Measurements from ENCODE around the gene C10orf95.
A peak's percentile ranks its signal among the peaks of the same experiment; 100 is the strongest.

The C10orf95 gene

DNA sequence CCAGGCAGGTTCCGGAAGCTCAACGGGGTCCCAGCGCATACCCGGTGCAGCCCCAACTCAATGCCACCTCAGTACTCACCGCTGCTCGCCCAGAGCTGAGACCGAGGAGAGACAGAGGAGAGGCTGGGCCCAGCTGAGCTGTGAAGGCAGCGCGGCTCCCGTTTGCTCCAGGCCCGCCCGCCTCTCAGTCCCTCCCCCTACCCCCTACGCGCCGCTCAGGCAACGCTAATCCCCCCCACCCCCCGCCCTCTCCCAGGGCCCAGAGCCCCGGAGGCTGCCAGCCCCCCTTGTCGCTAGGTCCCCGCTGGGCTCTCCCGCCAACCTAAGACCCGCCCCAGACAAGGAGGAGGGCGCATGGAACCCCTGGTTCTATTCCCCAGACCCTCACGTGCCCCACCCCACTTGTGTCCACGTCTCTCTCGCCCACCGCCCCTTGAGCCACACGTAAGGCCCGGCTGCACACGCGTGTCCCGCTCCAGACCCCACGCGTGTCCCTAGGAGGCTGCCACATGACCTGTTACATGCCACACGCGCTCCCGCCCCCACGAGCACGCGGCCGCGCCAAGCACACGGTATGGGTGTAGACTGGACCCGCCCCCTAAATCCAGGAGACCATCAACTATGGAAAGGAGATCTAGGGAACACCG, 32.6 kb downstream of the C10orf95 start, which contains the start of gene PSD:
TSS of gene PSD (minus strand) at position 164 of the 647 bp plus-strand sequence. CDS start 1,747 bp downstream, outside the sequence.
- DNase-seq (ENCODE audit: low read depth in 1 of 2, low spot score in 1 of 2): no peak

DNA sequence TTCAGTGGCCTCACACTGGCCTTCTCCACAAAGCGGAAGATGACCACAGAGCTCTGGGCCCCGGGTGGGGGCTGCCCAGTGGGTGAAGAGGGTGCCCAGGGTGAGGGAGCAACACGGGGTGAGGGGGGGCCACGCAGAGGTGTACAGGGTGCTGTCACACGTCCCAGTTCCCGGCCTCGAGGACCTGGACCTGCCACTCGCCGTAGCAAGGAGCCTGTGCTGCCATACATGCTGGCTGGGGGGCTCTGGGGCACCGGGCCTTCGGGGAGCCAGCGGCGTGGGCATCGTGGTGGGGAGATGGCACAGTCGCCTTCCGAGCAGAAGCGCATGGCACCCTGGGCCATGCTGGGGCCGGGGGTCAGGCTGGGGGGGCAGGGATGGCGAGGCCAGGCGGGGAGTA, 34.6 kb downstream of the C10orf95 start:
- DNase-seq (ENCODE audit: low read depth in 1 of 2, low spot score in 1 of 2): no peak

DNA sequence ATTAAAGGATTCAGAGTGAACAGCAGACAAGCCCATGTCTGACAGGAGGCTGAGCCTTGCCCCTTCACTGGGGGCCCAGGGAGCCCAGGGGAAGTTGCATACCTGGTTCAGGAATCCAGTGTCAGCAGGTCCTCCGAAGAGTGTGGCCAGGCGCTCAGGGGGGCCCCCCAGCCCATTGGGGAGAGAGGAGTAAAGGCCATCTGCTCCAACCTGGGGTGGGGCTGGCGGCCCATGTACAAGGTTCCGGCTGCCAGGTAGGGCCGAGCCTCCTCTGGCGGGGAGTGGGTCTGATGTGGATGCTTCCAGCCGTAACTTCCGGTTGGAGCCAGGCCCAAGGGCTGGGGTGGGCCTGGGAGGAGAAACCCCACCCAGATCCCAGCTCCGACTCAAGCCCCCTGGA, 35.1 kb downstream of the C10orf95 start:
- DNase-seq (ENCODE audit: low read depth in 1 of 2, low spot score in 1 of 2): no peak

DNA sequence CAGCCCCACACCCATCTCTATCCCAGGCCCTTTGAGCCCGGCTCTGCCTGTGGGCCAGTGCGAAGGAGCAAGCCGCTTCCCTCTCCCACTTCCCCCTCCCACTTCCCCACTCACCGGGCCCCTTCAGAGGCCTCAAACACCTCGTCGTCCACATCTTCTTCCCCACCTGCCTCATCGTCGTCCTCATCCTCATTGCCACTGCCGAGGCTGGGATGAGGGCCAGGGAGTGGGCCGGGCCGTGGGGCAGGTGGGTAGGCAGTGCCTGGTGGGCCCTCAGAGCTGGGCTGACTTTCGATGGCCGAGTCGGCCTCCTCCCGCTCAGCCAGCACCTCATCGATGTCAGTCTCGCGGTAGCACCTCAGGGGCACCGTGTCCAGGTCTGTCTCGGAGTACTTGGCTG, 36.6 kb downstream of the C10orf95 start:
- no peak for DNase-seq (ENCODE audit: low read depth in 1 of 2, low spot score in 1 of 2)

DNA sequence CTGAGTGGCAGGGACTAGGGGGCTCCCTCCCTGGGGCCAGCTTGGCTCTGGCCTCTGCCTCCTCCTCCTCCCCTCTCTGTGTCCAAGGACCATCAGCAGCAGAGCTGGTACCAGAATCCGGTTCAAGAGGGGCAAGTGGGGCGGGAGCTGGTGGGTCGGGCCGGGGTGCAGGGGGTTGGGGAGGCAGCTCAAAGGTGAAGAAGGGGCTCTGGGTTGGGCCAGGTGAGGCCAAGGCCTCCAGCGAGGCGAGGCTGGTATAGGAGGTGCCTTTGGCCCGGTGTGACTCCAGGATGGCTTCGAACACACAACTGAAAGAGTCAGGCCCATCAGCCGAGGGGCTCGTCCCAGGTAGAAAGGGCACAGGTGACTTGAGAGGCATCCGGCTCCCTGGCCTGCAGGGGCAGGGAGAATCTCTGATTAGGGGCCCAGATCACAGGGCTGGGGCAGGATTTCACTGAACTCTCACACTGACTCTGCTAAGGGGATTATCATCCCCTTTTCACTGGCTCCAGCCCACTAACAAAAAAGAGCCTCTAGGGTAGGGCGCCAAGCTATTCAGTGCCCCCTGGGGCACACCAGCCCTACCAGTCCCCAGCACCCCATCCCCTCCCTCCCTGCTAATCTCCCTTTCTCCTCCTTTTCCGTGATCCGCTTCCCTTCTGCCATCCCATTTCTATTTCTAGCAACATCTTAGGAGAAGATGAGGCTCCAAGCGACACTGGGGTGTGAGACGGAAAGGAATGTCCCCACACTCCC, 37.4 kb downstream of the C10orf95 start:
- no peak for DNase-seq (ENCODE audit: low read depth in 1 of 2, low spot score in 1 of 2)

DNA sequence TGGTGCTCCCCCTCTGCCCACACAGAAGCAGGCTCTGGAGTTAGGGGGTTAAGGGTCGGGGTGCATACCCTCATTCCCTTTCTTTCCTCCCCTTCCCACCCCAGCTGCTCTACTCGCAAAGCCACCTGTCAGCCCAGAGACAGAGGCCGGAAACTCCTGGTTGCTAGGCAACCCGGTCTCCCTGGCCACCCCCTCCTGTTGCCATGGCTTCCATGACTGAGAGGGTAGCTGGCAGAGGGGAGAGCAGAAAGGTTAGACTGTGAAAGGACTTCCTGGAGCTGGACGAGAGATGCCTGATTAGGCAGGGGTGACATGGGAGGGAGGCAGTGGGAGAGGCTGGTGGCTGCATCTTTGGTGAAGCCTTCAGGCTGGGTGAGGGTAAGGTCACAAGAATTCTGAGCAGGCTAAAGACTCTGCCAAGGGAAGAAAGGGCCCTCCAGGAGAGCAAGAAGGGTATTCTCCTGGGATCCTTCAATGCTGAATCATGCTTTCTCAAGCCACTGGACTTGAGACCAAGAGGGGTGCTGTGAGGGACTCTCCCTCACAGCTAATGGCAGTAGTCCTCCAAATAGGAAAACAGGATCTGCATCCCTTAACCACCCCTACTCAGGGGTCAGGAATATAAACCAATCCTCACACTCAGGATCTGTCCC, 38.2 kb downstream of the C10orf95 start:
- DNase-seq (ENCODE audit: low read depth in 1 of 2, low spot score in 1 of 2): no peak

DNA sequence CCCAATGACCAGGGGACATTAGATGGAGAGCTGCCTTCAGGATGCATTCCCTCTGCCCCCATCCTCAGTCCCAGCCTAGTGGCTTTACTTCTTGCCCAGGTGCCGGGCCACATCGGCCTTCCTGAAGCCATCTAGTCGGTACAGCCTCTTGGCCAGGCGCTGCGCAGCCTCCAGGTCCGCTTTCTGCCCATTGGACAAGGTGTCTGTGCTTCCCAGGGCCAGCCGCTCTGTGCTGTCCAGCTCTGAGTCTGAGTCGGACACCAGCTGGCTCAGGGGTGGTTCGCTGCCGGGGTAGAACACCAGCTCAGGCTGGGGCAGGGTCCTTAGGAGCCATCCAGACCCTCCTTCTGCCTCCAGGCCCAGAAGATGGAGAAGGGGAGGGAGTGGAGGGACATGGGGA, 39.0 kb downstream of the C10orf95 start:
- no peak for DNase-seq (ENCODE audit: low read depth in 1 of 2, low spot score in 1 of 2)

DNA sequence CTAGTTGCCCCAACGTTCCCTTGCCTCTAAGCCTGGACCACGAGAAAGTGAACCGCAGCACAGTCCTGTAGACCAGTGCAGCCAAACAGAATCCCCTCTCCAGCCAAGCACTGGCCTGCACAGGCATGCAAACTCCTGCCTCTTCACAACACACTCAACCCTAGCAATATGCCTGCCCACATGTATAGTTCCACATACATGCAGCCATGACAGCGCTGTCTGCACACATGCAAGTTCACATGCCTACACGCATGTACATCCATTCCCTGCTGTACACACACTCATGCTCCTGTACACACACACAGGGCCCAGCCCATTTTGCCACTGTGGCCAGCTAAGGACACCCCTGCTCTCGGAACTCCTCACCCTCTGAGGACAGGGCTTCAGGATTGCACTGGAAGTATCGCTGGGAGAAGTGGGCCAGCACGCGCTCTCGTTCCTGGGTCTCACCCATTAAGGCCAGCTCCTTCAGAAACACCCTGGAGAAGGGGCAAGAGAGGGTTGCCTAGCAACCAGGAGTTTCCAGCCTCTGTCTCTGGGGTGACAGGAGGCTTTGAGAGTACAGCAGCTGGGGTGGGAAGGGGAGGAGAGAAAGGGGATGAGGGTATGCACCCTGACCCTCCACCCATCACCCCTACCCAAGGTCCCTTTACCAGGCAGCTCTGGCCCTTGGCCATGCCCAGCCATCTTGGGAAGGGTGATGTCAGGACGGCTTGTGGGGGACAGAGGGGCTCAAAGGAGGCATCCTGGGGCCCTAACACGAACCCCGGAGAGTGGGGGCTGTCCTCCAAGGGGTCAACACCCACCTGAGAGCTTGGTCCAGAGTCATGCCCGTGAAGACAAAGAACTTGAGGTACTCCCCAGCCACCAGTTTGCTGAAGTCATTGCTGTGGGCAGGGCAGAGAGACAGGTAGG, 39.7 kb downstream of the C10orf95 start:
- DNase-seq (ENCODE audit: low read depth in 1 of 2, low spot score in 1 of 2): no peak

DNA sequence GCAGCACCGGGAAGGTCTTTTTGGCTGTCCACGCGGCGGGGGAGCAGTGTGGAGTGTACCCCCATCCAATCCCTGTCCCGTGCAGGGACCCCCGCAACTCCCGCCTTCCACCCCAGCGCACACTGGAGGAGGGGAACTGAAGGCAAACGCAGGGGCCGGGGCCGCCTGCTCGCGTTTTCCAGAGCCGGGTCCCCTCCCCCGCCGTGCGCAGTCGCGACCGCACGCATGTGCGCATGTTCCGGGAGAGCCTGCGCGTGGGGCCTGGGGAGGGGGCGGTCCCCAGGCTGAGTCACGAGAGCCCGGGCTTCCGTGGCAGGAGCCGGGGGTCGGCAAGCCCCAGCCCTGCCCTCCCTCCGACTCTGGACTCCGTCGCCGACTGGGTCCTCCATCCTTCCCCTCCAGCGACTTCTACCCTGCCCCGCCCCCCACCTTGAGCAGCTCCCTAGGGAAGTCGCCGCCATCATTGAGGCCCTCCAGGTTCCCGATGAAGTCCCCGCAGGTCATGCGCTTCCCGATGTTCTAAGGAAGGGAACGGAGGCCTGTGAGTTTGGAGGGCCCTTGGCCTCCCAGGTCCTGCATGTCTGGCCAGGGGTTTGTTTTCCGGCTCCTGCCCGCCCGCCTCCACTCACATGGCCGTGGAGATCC, 40.8 kb downstream of the C10orf95 start:
- DNase-seq (ENCODE audit: low read depth in 1 of 2, low spot score in 1 of 2): peak in 1 of 2 donors; percentile 61

DNA sequence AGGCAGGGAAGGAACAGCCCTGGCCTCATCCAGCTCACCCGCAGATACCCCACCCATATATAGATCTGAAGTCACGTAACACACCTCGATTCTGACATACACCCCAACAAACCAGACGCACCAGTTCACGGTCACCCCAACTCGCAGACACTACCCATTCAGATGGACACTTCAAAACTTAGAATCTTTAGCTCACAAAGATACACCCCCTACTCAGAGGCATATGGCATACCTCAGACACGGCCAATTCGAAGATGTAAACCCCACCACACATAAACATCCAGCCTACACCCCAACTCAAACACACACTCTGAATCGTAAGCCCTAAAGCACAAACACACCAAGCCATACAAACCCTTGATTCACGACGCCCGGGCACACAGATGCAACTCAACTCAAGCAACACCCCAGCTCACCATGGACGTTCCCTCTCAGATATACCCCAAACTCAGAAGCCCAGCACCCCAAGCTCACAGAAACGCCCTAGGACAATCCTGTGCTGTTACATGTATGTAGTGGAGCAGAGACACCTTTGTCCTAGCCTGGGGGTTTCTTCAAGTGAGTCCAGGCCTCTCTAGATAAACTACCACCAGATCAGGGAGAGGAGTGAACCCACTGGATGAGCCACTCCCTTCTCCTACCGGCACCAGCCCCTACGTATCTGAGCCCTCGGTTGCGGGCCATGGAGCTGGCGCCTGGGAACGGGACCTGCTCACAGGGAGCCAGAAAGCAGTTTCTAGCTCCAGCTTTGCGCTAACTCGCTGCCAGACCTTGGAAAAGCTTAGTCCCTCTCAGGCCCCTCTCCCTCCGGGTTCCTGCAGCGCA, 41.5 kb downstream of the C10orf95 start:
- DNase-seq (ENCODE audit: low read depth in 1 of 2, low spot score in 1 of 2): no peak

DNA sequence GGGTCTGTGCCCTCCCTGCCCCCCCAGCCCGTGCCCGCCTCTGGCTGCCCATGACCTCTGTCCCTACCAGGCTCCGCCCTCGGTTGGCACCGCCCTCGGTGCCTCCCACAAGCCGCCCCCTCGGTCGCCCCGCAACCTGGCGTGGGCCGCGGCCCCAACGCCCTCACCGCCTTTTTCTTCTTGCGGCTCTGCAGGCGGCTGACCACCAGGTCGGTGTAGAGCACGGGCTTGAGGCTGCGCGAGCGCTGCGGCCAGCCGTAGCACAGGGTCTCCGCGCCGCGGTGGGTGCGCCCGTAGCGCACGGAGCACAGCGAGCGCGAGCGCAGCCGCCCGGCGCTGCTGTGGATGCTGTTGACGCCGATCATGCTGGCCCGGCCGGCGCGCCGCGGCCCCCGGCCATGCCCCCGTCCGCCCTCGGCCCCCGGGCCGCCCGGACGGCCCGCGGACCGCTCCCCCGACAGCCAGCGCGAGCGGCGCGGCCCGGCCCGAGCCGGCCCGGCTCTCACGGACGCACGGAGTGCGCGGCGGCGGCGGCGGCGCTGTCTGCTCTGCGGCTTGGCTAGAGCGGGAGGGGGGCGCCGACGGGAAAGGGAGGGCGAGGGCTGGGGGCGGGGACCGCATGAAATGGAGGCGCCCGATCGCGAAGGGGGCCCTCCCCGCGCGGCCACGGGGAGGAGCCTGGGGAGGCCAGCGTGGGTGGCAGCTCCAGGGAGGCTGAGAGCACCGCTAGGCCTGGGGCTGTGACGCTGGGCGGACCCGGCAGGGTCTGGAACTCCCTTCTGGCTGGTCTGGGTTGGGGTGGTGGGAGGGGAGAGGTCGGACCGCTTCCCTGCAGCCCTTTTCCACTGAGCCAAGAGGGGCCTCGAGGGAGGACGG, 42.4 kb downstream of the C10orf95 start:
- DNase-seq (ENCODE audit: low read depth in 1 of 2, low spot score in 1 of 2): peak; percentile 55 to 79

DNA sequence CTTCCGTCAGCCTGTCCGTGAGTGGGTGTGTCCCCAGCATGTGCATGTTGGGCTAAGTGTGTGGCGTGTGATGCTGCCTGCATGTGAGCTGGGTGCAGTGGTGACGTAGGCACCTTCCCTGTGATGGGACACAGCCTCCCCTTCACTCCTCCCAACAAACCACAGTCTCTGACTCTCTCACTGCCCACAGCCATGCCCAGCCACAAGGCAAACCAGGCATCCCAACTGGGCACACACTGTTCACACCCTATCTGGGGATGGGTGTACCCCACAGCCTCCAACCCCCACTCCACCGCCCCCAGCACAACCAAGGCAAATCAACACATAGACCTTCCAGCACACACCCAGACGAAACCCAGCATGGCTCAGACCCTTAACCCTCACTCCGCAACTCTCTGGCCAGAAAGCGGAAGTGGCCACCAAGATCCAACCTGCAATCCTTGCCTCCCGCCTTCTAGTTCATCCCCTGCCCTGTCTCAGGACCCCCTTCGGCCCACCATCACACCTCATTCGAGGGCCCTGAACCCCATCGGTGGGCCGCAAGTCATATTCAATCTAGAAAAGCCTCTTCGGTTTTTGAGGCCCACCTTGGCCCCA, 43.1 kb downstream of the C10orf95 start:
- DNase-seq (ENCODE audit: low read depth in 1 of 2, low spot score in 1 of 2): no peak

DNA sequence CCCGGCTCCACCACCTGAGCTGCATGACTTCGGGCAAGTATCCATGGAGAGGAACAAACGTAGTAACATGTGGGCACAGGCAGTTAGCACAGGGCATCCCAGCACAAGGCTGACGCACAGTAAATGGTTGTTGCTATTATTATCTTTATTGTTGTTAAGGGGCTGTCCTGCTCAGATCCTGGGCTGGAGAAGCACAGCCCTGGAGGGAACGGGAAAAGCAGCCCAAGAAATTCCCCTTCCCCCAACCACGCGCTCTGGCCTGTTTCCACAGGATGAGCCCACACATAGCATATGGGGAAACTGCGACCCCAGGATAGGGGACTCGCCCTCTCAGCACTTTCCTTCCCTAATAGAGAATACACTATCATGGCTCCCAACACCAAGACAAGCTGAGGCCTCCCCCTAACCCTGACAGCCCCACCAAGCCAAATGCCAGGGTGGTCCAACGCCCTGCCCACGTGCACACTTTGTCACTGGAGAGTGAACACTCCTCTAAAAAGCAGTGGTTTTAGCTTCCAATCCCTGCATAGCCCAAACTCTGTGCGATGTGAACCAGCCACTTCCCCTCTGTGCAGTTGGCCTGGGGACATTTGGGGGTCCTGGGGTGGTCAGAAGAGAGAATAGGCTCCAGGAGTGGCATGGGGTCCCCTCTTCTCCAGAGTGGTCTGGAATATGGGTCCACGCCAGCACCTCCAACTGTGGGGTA, 43.8 kb downstream of the C10orf95 start:
- DNase-seq (ENCODE audit: low read depth in 1 of 2, low spot score in 1 of 2): no peak

DNA sequence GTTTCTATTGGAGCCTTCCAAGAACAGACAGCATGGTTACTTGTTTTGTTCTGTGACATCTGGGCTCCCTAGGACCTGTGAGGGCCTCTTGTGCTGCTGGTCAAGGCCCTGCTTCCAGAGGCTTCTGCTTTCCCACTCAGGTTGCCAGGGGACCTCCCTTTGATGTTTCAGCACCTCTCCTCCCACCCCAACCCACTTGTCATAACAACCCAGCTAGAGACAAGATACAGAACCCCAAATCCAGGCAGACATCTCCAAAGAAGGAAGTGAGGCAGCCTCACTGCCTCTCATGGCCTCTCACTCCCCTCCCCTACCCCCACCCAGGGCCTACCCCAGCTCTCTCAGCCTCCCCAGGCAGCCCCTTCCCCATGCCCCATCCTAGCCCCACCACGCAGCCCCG, 44.5 kb downstream of the C10orf95 start:
- no peak for DNase-seq (ENCODE audit: low read depth in 1 of 2, low spot score in 1 of 2)

DNA sequence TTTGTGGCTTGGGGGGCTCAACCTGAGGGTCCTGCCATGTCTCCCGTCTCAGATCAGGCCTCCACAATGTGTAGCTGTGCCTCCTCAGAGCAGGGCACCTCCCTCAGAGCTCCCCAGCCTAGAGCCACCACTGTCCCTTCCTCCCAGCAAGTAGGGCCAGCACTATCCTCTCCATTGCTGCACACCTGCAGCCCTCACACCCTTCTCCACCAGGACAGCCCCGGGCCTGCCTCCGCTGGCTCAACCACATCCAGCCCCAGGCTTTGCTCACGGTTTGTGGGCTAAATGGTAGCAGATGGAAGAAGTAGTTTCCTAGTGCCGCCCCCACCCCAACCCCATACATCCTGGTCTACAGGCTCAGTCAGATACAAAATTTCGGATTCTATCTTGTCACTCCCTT, 45.7 kb downstream of the C10orf95 start:
- DNase-seq (ENCODE audit: low read depth in 1 of 2, low spot score in 1 of 2): no peak

DNA sequence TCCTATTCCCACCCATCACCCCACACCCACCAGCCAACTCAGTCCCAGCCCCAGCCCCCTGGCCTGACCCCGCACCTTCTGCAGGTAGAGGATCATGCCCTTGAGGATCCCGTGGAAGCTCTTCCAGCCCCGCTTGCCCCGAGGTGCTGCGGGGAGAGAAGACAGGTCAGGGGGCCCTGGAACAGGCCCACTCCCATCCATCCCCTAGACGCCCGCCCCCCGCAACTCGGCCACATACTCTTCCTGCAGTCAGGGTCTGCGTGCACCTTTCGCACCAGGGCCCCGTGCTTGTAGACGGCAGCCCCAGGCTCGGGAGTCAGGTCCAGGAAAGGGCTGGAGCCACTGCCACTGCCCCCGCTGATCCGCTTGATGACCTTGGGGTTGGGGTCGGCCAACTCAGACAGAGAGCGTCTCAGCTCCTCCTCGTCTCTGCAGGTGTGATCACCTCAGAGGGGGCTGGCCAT, 46.2 kb downstream of the C10orf95 start:
- no peak for DNase-seq (ENCODE audit: low read depth in 1 of 2, low spot score in 1 of 2)

DNA sequence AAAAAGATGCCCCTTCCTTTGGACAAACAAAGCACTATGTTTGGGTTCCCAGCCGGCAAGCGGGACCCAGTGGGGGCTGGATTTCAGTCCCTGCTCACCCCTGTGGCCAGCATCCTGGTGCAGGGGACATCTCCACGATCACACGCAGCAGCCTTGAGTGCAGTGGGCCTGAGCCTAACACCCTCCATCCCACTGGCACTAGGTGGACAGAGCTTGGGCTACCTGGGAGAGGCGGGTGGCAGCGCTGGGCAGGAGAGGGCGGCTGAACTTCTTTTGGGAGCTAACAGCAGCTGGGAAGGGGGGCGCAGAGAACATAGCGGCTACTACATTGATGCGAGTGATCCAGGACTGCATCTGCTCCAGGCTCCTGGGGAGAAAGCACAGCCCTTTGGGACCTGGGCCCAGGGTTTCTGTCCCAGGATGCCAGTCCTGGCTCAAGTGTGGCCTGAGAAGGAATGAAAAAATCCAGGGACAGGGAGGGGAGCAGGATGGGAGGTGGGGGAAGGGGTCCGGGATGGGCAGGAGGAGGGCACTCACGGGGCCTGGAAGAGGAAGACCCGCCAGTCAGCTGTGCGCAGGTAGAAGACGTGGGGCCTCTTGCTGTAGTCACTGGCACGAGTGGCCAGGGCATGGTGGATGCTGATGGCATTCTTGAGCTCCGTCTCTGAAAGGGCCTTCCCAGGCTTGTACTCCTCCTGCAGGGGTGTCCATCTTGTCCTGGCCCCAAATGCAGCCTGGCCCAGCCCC, 46.8 kb downstream of the C10orf95 start:
- DNase-seq (ENCODE audit: low read depth in 1 of 2, low spot score in 1 of 2): no peak
